LoVo (cell line): ENCODE measurements around the gene APCS.

Source experiments
- DNase-seq: peaks from one replicate; pipeline ENCODE4 v3.0.0-alpha.2; 2016; ENCODE audit warnings: low spot score

Gene APCS

DNA sequence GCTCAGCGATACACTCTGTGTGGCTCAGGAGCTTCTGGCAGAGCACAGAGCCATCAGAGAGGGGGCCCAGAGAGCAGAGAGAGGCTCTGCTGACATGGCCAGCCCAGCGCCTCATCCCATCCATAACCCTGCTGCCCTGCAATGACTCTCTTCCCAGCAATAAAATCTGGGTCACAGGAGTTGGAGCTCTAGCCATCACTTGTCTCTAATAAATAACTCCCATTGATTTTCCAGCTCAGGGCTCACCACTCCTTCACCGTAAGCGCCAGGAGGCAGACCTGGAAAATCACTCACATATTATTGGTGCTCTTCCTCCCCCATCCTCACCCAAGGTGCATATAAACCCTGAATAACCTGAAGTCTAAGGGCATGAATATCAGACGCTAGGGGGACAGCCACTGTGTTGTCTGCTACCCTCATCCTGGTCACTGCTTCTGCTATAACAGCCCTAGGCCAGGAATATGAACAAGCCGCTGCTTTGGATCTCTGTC is at the start of gene APCS:
Gene APCS, plus strand, starts transcription at position 366 of the 491 bp plus-strand sequence. Its CDS starts 96 bp downstream, at position 462.
- DNase-seq, result no peak

- DNase-seq, result no peak
Measured at GRCh38 chr1:159548126-159548525, 39.5 kb upstream of the APCS start.

- DNase-seq, result no peak
Measured at GRCh38 chr1:159554261-159554660, 33.4 kb upstream of the APCS start.

GRCh38 chr1:159554696-159555095 is 32.9 kb upstream of the APCS start:
- DNase-seq, result no peak

DNA sequence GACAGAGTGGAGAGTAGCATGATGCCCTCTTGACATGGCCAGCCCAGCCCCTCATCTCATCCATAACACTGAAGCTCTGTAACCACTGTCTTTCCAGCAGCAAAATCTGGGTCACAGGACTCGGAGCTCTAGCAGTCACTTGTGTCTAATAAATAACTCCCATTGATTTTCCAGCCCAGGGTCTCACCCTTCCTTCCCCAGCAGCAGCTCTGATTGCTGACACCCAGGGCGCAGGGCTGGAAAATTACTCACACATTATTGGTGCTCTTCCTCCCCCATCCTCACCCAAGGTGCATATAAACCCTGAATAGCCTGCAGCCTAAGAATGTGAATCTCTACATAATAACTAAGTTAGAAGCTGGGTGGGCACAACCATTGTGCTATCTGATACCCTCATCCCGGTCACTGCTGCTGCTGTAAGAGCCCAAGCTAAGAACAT is 30.7 kb upstream of the APCS start:
- no peak for DNase-seq

- DNase-seq, result no peak
Measured at GRCh38 chr1:159560599-159560998, 27.0 kb upstream of the APCS start.

GRCh38 chr1:159561497-159561896 is 26.1 kb upstream of the APCS start:
- no peak for DNase-seq

DNA sequence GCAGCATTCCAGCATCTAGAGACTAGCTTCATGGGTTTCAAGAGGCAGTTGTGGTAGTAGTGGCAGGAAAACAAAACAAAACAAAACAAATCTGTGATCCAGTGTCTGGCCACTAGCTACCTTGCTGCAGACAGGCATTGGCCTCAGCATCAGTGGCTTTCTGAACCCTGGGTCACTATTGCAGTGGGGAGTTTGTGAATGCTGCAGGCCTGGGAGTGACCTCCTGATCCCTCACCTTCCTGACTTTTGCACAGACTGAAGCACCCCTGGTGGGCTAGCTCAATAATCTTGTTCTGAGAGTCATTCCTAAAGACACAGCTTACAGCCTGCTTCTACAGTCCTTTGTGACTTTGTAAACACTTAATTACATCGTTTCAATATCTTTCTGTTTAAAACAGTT is 24.9 kb upstream of the APCS start:
- DNase-seq, result no peak

- DNase-seq, result no peak
Measured at GRCh38 chr1:159577446-159577845, 10.2 kb upstream of the APCS start.

DNA sequence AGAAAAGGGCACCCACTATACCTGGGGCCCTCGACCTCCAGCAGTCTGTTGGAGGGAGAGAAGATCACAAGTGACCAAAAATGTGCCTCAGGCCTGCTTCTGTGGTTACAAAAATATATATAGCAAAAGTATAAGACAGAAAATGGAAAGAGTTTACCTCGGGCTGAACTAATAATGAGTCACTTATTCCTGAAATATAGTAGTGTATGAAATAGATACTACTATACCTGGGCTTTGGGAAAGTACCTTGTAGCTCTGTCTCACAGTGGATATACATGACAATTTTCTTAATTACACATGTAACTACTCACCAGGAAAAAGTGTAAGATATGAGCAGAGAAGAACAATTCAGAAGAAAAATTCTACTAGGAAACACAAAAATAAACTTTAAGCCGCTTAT is 7.3 kb upstream of the APCS start:
- DNase-seq, result no peak

DNA sequence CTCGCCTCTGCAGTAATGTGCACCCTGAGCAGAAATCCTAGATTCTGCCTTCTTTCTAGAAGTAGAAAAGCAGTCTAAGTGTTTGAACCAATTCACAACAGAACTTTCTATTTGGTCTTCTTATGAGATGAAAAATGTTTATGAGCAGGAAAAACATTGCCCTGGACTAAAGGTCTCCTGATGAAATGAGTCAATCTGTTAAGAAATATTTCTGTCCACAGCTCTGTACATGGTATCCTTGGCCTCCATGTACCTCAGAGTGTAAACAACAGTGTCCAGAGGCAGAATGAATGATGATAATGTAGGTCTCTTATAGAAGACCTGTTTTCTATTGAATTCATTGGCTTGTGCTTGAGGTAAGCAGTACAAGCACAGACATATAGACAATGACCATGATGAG is 6.2 kb upstream of the APCS start:
- DNase-seq, result no peak

GRCh38 chr1:159584536-159584935 is 3.1 kb upstream of the APCS start:
- no peak for DNase-seq

DNA sequence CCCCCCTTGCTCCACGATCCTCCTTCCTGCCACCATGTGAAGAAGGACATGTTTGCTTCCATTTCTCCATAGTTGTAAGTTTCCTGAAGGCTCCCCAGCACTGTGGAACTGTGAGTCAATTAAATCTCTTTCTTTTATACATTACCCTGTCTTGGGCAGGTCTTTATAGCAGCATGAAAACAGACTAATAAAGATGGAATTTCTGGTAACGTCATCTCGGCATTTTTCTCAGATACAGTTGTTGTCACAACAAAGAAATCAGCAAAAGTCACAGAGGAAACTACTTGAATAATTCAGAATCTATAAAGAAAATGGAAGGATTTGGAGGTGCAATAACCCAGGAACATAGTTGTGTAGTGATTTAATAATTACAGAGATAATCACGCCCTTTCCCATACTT is 4.4 kb downstream of the APCS start:
- no peak for DNase-seq

DNA sequence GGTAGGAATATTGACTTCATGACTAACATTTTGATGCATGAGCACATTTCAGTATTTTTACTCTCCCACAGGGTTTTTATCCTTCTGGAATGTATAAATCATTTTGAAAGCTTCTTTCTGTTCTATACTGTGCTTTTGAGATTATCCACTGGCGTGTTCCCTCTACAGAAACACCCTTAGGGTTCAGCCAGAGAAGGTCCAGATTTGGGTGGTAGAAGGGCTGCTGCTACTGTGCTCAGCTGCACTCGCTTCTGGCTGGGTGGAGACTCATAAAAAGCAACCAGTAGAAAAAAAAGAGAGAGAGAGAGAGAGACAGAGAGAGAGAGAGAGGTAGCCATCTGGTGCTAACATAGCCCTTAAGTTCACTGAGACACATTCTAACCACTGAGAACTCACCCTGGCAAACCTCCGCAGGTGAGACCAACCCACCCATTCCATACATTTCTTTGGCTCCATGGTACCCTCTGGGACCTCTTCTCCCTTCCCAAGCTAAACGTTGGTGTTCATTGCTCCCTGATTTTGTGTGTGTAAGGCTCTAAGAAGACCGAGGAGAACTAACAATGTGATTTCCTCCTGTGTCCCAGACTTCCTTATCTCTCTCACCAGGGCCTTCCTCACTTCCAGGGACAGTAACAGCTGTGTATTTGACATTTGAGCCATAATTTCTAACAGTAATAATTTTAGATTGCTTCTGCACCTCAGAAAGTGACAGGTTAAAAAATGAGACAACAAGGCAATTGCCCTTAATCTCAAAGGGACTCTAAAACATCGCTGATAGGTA is 7.2 kb downstream of the APCS start:
- no peak for DNase-seq

DNA sequence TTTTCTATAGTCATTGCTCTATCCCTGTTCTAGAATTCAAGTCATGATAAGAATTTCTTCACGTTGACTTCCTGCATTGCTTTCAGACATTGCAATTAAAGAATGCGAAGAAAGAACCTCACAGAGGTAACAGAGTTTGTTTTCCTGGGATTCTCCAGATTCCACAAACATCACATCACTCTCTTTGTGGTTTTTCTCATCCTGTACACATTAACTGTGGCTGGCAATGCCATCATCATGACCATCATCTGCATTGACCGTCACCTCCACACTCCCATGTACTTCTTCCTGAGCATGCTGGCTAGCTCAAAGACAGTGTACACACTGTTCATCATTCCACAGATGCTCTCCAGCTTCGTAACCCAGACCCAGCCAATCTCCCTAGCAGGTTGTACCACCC is 10.6 kb downstream of the APCS start:
- DNase-seq, result peak; percentile 45

DNA sequence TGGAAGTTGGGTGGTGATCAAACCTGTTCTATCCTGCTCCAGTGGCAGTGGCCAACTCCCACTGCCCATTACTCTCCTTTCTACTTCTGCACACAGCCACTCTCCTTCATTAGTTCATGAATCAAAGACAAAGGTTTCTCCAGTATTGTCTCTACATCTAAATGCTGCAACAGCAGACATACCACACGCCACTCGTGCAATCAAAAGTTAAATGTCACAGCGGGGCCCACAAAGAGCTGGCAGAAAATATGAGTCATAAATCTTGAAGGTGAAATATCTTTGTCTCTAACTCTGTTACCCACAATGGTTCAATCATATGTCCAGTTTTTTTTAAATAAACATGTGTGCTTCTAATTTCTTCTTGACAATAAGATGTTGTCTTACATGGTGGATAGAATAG is 13.3 kb downstream of the APCS start:
- no peak for DNase-seq

GRCh38 chr1:159602501-159602999 is 14.9 kb downstream of the APCS start:
- no peak for DNase-seq

DNA sequence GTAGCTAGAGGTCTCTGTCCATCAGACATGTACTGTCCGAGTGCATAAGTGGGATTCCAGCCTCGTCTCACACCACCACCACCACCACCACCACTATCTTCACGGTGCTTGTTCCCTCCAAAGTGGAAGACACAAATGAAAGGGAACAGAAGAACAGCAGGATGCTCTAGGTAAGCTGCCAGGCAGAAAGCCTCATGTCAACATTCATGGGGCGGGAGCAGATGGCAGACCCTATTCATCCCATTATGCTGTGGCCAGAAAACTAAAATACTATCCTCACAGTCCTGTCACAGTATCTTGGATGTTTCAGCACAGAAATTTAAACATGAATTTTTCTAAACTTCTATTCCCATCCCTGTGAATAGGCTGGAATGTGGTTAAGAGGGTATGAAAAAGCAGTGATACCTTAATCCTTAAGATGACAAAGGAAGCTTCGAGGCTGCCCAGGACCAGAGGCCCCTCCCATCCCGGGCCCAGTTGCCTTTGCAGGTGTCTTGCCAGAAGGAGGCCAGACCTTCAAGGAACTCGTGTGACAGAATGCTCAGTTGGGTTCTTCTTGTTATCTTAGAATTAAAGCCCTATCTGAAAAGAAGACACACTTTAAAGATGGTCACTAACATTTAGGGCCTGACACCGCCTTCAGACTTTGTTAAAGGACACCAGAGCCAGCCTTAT is 24.7 kb downstream of the APCS start:
- no peak for DNase-seq

- DNase-seq, result no peak
Measured at GRCh38 chr1:159632922-159633321, 45.3 kb downstream of the APCS start.
